ENCODE measurements around the gene CACNA1C.

GRCh38 chr12:2610358-2610757, 557.6 kb downstream of the CACNA1C start:
- no peak for TF ChIP-seq CTCF (conservative IDR thresholded peaks at IDR 0.05; ENCODE audit: low read depth, low read length)
- TF ChIP-seq EZH2 (IDR thresholded peaks at IDR 0.05; ENCODE audit: borderline replicate concordance, low read depth, low read length, poor library complexity, severe bottlenecking), result no peak

All from A673 (cell line).